Stimulated activated CD8-positive, alpha-beta memory T cell treated with anti-CD3 and anti-CD28 coated beads, Interleukin-7, amount 100 ng/mL, for 1 hour (primary cell): Measurements from ENCODE around the gene SORCS2.
"Not testable (repeated sequence)": the region's sequence is repeated elsewhere in the genome, so short reads cannot be mapped to it uniquely, and the experiment has no call there.

Experiments used
- DNase-seq, 2 donors: peaks; one replicate each; pipeline ENCODE4 v3.0.0-alpha.2; 2020; ENCODE audit warnings: low read depth in 2 of 2

Gene SORCS2

DNA sequence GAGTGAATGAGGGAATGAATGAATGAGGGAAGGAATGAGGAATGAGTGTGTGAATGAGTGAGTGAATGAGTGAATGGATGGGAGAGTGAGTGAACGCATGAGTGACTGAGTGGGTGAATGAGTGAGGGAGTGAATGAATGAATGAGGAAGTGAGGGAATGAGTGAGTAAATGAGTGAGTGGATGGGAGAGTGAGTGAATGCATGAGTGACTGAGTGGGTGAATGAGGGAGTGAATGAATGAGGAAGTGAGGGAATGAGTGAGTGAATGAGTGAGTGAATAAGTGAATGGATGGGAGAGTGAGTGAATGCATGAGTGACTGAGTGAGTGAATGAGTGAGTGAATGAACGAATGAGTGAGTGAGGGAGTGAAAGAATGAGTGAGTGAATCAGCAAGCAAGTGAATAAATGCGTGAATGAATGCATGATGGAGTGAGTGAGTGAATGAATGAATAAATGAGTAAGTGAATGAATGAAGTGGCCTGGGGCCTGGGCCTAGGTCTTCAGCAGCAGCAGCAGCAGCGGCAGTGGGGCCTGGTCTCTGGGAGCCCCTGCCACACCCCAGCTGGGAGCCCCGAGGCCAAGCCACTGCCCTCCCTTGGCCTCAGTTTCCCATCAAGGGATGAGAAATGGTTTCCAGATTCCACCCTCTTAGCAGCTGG, 258.6 kb downstream of the SORCS2 start:
- DNase-seq: no peak

DNA sequence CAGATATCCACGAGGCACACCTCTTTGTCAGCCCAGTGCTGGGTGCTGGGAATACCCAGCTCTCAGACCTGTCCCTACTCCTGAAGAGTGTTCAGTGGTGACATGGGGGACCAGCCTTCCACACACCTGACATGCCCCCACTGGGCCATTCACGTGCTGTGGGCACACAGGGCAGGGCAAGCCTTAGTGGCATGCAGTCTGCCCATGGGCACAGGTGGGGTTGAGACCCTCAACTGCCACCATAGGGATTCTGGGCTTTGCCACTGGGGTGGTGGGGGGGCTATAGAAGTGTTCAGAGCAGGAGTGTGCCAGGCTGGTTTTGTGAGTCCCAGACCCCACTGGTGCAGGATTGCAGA, 259.1 kb downstream of the SORCS2 start:
- DNase-seq: no peak

DNA sequence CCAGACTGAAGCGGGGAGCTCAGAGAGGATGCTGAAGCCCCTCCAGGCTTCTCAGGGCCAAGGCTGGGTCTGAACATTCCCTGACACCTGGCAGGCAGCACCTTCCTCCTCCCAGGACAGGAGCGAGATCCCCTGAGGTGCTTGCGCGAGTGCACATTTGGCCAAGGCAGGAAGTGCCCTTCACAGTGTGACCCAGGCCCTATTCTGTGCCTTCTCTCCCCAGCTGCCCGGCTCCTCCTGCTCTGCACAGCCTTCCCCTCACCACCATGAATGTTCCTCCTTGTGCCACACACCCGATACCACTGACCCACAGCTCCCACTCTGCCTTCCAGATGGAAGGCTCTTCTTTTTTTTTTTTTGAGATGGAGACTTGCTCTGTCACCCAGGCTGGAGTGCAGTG, 259.5 kb downstream of the SORCS2 start:
- no peak for DNase-seq

DNA sequence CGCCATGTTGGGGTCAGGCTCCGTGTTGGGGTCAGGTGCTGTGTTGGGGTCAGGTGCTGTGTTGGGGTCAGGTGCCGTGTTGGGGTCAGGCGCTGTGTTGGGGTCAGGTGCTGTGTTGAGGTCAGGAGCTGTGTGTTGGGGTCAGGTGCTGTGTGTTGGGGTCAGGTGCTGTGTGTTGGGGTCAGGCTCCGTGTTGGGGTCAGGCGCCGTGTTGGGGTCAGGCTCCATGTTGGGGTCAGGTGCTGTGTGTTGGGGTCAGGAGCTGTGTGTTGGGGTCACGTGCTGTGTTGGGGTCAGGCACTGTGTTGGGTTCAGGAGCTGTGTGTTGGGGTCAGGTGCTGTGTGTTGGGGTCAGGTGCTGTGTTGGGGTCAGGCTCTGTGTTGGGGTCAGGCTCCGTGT, 260.5 kb downstream of the SORCS2 start:
- DNase-seq: not testable (repeated sequence)

DNA sequence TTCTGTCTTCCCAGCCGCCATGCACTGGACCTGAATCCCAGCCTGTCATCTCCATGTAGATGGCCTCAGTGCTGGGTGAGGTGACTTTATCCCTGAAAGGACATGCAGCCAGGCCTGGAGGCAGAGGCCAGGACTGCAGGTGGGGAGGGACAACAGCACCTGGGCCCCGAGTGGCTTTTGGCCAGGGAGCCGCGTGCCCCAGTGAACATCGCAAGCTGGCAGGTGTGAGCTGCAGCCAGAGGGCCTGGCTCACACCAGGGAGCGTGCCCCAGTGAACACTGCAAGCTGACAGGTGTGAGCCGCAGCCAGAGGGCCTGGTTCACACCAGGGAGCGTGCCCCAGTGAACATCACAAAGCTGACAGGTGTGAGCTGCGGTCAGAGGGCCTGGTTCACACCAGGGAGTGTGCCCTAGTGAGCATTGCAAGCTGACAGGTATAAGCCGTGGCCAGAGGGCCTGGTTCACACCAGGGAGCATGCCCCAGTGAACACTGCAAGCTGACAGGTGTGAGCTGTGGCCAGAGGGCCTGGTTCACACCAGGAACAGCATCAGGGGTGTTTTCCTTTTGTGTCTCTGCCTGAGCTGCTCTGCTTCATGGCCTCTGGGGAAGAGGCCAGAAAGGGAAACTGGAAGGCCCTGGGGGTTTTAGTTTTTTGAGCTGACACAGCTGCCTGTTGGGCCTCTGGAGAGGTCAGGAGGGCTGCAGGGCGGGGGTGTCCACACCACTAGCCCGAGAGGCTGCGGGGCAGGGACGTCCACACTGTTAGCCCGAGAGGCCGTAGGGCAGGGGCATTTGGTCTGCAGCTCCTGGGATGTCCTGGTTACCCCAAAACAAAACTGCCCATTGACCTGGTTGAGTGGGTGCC, 265.1 kb downstream of the SORCS2 start:
- DNase-seq: no peak

DNA sequence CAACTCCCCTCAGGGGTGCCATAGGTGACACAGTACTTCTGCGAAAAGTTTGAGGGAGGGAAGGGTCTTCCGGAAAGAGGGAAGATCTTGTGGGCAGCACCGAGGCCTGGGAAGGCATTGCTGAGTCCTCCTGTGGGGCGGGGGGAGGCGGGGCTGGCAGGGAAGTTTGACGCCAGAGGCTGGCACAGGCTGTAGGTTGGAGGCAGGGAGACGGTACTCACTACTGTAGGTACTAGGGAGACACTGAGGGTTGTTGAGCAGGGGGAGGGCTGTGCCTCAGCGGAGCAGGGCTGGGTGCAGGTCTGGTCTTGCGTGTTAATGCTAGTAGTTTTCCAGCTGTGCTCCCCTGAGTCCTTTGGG, 265.7 kb downstream of the SORCS2 start:
- no peak for DNase-seq

DNA sequence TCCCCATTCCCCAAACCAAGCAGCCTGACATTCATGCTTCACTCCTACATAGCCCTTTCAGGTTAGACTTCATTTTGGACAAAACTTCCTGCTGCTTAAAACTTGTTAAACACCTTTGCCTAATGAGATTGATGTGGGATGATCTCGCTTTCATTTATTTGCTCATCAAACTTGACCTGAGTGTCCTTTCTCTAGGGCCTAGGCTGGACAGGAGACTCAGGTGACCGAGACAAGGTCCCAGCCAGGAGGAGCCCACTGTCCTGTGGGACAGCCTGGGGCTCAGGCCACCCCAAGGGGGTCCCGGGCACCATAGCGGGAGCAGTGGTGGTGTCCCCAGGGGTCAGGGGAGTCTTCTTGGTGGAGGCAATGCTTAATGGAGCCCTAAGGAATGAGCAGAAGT, 266.1 kb downstream of the SORCS2 start:
- DNase-seq: no peak

DNA sequence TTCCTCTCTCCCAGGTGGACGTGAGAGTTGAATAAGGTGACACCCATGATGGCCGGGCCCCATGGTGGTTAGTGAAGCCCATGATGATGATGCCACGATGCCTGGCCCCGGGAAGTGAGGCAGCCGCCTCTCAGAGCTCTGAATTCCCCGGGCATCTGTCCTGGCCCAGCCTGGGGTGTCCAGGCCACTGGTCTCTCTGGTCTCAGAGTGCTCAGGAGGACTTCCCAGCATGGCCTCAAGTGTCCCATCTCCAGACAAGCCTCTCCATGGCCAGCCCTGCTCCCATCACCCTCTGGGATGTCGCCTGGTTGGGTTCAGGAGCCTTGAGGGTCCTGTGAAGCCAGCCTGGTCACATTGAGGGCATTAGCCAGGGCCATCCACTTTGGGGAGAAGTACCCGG, 267.1 kb downstream of the SORCS2 start:
- no peak for DNase-seq

DNA sequence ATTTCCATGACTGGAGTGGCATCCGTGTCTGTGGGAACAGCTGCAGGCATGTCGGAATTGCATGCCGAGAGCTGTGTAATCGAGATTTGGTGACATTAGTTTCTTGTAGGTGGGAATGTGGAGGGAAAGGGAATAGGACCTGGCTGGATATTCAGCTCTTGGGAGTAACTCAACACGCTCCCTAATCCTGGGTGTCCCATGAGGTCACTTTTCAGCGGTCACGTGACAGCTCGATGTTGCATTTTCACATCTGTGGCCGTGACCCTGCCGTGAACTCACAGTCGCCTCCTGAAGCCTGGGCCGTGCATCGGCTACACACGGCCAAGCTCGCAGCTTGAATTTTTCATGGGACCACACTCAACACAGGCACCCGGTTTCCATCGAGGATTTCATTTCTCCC, 268.2 kb downstream of the SORCS2 start:
- DNase-seq: no peak

DNA sequence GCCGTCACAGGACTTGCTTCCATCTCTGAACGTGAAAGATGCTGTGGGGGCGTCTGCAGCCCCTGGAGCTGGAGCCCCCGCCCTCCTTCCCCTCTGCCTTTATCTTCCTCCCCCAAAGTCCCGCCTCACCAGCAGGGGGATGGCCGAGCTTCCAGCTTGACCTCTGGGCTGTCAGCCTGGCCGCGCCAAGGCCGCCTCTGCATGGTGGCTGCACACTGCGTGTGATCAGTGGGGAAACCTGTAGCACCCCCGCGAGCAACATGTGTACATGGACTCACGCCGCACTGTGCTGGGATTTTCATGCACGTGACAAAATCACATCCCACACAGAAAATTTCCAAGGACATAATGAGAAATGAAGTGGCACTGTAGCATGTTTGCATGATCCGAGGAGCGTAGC, 268.9 kb downstream of the SORCS2 start:
- no peak for DNase-seq

DNA sequence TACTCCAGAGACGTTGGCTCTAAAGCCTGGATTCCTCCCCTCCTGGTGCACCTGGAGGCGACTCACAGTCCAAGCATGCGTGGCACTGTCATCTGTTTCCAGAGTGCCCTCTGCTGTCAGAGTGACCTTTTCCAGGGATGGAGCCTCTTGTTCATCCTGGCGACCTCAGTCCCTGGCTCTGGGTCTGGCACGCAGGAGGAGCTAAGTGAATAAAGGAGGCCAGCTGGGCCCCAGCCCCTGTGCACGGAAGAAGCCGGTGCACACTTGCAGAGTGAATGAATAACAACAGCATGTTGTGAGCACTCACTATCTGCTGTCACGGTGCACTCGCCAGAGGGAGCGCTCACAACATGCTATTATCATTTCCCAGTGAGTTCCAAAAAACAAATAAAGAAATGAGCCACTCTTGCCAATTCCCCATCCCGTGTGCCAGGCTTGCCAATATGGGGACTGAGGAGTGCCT, 270.2 kb downstream of the SORCS2 start:
- no peak for DNase-seq

DNA sequence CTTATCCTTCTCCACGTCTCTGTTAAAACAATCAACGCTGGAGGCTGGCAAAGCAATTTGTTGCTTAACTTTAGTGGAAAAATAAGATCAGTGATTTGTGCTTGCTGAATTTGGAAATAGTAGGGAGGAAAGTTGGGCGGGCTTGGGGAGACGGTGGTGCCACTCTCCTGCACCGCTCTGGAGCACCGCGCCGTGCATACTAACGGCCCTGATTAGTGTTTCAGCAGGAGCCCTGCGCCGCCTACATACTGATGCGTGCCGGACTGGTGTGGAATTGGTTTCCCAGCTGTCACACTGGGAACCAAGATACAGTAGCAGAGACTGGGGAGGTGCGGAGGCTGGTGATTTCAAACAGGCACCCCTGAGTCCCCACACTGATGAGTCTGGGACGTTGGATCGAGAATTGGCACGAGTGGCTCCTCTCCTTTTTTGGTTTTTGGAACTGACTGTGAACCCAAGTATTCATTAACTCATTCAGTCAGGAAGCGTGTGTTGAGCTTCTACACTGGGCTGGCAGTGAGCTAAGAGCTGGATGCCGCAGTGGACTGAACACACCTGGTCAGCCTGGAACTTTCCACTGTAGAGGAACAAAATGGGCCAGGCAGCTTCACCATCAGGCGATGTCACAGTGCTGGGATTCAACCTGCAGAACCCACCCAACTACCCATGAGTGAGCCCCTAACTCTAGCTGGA, 271.4 kb downstream of the SORCS2 start:
- no peak for DNase-seq

DNA sequence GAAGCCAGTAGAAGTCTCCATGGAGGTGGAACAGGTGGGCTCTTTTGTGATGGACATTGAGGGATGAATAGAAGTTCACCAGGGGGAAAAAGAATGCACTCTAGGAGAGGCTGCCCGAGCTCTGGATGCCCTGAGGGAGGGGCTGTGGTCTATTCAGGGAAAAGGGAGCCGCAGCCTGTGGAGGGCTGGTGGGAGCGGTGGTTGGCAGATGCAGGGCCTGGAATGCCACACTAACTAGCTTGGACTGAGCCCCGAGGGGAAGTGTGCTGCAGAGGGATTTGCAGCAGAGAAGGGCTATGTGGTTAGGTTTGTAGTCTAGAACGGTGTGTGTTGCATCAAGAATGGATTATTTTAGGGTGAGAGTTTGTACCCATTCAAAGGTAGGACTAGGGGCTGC, 271.9 kb downstream of the SORCS2 start:
- DNase-seq: no peak

DNA sequence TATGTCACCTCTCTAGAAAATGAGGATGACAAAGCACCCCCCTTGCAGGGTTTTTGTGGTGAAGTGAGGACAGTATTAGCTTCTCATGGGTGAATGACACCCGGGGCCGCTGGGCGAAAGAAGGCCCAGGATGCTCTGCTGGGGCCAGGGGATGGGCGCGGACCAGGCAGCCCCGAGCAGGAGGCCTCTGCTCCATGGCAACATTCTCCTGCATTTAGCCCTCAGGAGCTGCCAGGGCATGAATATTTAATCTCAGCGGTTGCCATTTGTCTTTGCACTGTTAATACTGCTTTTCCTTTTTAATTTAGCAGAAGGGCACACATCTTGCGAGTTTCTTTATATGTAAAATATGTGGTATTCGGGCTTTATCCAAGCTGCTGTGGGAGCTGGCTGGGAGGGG, 272.7 kb downstream of the SORCS2 start:
- no peak for DNase-seq

DNA sequence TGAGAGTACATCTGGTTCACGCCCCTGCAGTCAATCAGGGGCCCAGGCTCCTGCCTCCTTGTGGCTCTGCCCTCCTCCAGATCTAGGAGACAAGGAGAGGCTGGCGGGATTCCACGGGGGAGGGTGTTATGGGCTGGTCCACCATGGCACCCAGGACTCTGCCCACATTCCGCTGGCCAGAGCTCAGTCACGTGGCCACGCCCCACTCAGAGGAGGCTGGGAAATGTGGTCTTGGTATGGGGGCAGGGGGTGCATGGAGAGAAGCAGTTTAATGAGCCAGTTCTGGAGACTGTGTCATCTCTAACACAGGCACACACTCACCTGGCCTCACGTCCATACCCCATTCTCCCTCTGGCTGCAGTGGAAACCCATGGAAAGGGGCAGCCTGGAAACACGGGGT, 273.9 kb downstream of the SORCS2 start:
- no peak for DNase-seq

DNA sequence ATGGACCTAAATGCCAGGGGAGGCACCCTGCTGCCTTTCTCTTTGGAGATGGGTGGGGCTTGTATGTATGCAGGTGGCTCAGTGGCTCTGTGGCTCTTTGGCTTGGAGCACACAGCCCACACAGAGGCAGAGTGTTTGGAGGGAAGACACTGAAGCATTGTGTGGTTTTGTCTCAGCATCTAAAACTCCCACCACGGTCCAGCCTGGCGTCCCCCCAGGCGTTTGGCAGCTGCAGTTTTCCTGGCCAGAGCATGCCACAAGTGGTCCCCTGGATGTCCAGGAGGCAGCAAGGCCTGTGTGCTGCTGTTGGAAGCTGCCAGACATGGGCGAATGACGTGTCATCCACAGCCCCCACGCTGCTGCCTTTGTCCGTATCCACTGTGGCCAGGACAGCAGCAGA, 274.6 kb downstream of the SORCS2 start:
- DNase-seq: no peak

DNA sequence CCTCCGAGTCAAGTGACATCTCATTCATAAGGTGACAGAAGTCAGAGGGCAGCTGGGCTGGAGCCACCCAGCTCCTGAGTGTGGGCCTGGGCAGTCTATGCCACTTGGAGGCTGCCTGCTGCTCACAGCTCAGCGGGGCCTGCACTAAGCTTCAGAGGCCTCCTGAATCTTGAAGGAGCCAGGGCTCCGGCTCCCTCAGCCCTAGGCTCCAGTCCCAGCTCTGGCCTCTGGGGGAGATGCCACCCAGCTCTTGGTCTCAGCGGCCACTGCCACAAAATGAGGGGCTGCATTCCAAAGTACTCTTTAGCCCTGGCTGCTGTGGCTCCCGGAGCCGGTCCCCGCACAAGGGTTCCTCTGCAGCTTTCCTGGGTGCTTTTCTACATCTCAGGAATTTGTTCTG, 275.1 kb downstream of the SORCS2 start:
- no peak for DNase-seq

DNA sequence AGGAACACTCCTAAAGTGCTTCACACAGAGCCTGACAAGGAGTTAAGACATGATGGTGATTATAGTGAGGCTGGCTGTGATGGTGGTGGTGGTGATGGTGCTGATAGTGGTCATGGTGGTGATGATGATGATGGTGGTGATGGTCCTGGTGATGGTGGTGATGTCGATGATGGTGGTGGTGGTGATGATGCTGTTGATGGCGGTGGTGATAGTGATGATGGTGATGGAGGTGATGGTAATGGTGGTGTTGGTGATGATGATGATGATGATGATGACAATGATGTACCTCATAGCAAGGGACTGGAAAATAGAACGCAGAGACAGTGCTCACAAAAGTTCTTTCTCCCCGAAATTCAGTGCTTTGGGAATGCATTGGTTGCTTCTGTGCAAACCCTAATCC, 276.7 kb downstream of the SORCS2 start:
- no peak for DNase-seq

DNA sequence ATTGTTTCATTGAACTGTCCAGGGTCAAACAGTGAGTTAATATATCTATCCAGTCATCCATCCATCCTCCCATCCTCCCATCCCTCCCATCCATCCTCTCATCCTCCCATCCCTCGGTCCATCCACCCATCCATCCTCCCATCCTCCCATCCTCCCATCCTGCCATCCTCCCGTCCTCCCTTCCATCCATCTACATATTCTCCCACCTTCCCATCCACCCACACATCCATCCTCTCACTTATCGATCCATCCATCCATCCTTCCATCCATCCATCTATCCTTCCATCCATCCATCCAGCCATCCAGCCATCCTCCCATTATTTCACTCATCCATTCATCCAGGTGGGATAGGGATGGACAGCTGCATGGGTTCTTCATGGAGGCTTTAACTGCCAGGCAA, 277.8 kb downstream of the SORCS2 start:
- no peak for DNase-seq

DNA sequence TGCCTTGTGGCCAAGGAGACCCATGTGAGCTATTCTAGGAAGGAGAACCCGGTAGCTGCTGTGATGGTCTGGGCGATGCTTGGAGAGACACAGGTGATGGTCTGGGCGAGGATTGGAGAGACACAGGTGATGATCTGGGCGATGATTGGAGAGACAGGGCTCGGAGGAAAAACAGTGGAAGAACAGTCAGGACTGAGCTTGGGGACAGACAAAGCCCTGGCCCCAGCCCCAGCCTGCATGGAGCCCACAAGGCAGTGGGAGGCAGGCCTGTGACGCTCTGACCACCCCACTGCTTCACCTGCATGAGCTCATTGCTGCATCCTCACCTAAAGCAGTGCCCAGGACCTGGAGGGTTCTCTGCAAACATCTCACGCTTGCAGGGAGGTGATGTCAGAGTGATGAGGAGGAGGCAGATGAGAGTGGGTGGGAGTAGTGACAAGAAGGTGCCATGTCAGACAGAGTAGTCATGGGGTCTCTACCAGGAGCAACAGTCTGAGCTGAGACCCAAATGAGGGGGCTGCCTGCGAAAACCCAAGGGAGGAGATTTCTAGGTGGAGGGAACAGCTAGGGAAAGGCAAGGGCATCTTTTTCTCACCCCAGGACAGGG, 278.3 kb downstream of the SORCS2 start:
- DNase-seq: no peak

DNA sequence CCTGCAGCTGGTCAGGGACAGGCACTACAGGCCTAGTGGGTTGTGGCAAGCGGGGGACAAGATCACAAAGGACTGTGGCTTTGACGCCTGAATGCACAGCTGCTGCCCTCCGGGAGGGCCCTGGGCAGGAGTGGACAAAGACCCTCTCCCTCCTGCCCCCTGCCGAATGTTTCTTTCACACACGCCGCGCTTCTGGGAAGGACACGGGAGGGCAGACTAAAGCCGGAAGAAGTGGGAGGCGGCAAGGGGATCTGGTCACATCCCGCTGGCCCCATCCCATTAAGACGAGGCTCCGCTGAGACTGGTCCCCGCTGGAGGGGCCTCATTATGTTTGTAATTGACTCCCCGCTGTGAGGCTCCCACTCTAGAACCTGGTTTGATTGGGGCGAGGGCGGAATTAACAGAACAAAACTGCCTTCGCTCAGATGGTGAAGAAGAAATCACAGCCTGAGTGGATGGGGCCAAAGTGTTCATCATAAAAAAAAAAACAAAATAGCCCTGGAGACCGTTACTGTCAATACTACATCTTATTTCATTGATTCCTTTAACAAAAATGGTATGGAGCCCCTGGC, 280.2 kb downstream of the SORCS2 start:
- DNase-seq: no peak

DNA sequence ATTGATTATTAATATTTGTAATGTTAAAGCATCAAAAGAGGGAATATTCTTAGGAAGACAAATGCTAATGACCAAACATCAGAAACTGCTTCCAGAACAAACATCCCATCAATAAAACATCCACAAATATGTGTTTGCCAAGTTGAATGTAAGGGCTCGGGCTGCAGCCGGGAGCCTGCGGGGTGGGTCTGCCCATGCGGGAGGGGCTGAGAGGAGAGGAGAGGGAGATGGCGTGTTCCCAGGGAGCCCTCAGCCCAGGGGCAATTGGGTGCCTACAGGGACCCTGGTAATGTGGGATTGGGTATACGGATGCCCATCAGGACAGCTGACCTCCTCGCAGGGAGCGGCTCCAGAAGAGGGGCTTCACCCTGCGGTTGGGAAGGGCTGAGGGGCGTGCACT, 280.7 kb downstream of the SORCS2 start:
- DNase-seq: no peak
